Measurements from ENCODE around the gene SYTL1. TPM values are rescaled to one million over a fixed set of nuclear protein-coding genes. Genes with fewer than 3 reads are reported as not detected.
A peak's percentile ranks its signal among the peaks of the same experiment; 100 is the strongest.

SYTL1 gene
- total RNA-seq, 4 donors from 2014 or later: 0.81 to 4.8 (median 2.7) TPM

- no peak for ATAC-seq
- Histone ChIP-seq H3K9me3 (no peaks in the 10 kb centered on the region), H3K4me3 (peak overlapping the region; percentile 69 to 91), H3K4me1 (peaks cover 9 to 70% (median 19%) of the 10 kb centered on the region in 3 donors), H3K36me3 (peaks cover 0 to 50% of the 10 kb centered on the region in 2 donors), H3K27ac (peak overlapping the region; percentile 94 to 99 (median 98)), H3K27me3 (no peaks in the 10 kb centered on the region)
- TF ChIP-seq EP300 (IDR thresholded peaks at IDR 0.05) (no peak), CTCF (IDR thresholded peaks at IDR 0.05) (no peak), POLR2AphosphoS5 (IDR thresholded peaks at IDR 0.05) (no peak), POLR2A (IDR thresholded peaks at IDR 0.05) (no peak)
- no CpG with 5 or more reads among the region's 11 CpGs for WGBS, 2 donors (ENCODE audit: low coverage in 1 of 2)
Measured at GRCh38 chr1:27364696-27365371, 23.0 kb downstream of the SYTL1 start.

- H3K4me1 ChIP-seq: peaks cover 9 to 65% (median 19%) of the 10 kb centered on the region in 3 donors
Measured at GRCh38 chr1:27365372-27366112, 23.7 kb downstream of the SYTL1 start.

GRCh38 chr1:27366113-27366410 lies 24.2 kb downstream of the SYTL1 start:
- peak overlapping the region; percentile 69 to 91 for H3K4me3 ChIP-seq
- no peaks in the 10 kb centered on the region for H3K9me3 ChIP-seq
- peaks cover 9 to 60% (median 19%) of the 10 kb centered on the region in 3 donors for H3K4me1 ChIP-seq
- H3K27me3 ChIP-seq: no peaks in the 10 kb centered on the region
- H3K27ac ChIP-seq: peak overlapping the region; percentile 94 to 99 (median 98)
- TF ChIP-seq POLR2AphosphoS5 (IDR thresholded peaks at IDR 0.05) (no peak), EP300 (IDR thresholded peaks at IDR 0.05) (no peak), POLR2A (IDR thresholded peaks at IDR 0.05) (peak; percentile 40 to 51)
- peak; percentile 69 for ATAC-seq
- H3K36me3 ChIP-seq: peaks cover 0 to 38% of the 10 kb centered on the region in 2 donors
- 0% methylated on average over 1 of the region's 30 CpGs; no CpG with 5 or more reads in 1 of the 2 donors for WGBS, 2 donors (ENCODE audit: low coverage in 1 of 2)

More at GRCh38 chr1:27365372-27366112, 23.7 kb downstream of the SYTL1 start:
- peak overlapping the region; percentile 69 to 91 for H3K4me3 ChIP-seq
- H3K36me3 ChIP-seq: peaks cover 0 to 43% of the 10 kb centered on the region in 2 donors
- peak overlapping the region; percentile 94 to 99 (median 98) for H3K27ac ChIP-seq
- no peaks in the 10 kb centered on the region for H3K9me3 ChIP-seq
- ATAC-seq: peak; percentile 81
- TF ChIP-seq POLR2A (IDR thresholded peaks at IDR 0.05) (peak; percentile 38 to 51), EP300 (IDR thresholded peaks at IDR 0.05) (no peak), CTCF (IDR thresholded peaks at IDR 0.05) (peak in 1 of 4 experiments; percentile 3), POLR2AphosphoS5 (IDR thresholded peaks at IDR 0.05) (peak; percentile 57)
- no peaks in the 10 kb centered on the region for H3K27me3 ChIP-seq
- 0 to 4% methylated on average over 9 to 16 of the region's 40 CpGs for WGBS, 2 donors (ENCODE audit: low coverage in 1 of 2)

- Histone ChIP-seq H3K27ac (peak within 1 kb of the TSS; percentile 94 to 99 (median 98)), H3K36me3 (peaks cover 0 to 33% of the 10 kb centered on the region in 2 donors), H3K27me3 (no peaks in the 10 kb centered on the region), H3K9me3 (no peaks in the 10 kb centered on the region), H3K4me1 (peaks cover 9 to 57% (median 19%) of the 10 kb centered on the region in 3 donors), H3K4me3 (peak within 1 kb of the TSS; percentile 69 to 91)
- TF ChIP-seq EP300 (IDR thresholded peaks at IDR 0.05): no peak
- TF ChIP-seq POLR2A (IDR thresholded peaks at IDR 0.05): peak; percentile 82 to 87
- peak; percentile 85 for TF ChIP-seq POLR2AphosphoS5 (IDR thresholded peaks at IDR 0.05)
- TF ChIP-seq CTCF (IDR thresholded peaks at IDR 0.05): peak in 3 of 4 experiments; percentile 45 to 51 (median 47)
- WGBS, 2 donors (ENCODE audit: low coverage in 1 of 2): 0% methylated on average over 4 of the region's 67 CpGs; no CpG with 5 or more reads in 1 of the 2 donors
- peak; percentile 84 for ATAC-seq
Measured at GRCh38 chr1:27366411-27367159, 24.8 kb downstream of the SYTL1 start, which contains the start of gene MAP3K6. TSS of gene MAP3K6 (minus strand) at chr1:27366961. CDS start at chr1:27366597, 364 bp downstream.
